Sigmoid colon (tissue), 7 donors: ENCODE measurements around the gene MT1A. TPM values are rescaled to one million over a fixed set of nuclear protein-coding genes. Genes with fewer than 3 reads are reported as not detected.

Source experiments
- DNase-seq: peaks from one replicate; pipeline ENCODE4 v3.0.0-alpha.2; 2019
- H3K27ac ChIP-seq, 4 donors: fragments of 200-600 bp; sonication (generic); one replicate each; pipeline ENCODE4 v1.5.1; 2016 to 2019; ENCODE audit warnings: mild to moderate bottlenecking in 1 of 4
- H3K27me3 ChIP-seq, 3 donors: fragments of 200-600 bp; sonication (generic); one replicate each; pipeline ENCODE4 v1.5.1; 2019; ENCODE audit warnings: mild to moderate bottlenecking in 1 of 3
- H3K36me3 ChIP-seq, 4 donors: fragments of 200-600 bp; sonication (generic); one replicate each; pipeline ENCODE4 v1.5.1; 2016 to 2019
- H3K4me1 ChIP-seq, 4 donors: fragments of 200-600 bp; sonication (generic); one replicate each; pipeline ENCODE4 v1.5.1; 2017 to 2019
- H3K4me3 ChIP-seq, 4 donors: fragments of 200-600 bp; sonication (generic); one replicate each; pipeline ENCODE4 v1.5.1; 2017 to 2019; ENCODE audit warnings: mild to moderate bottlenecking in 2 of 4, moderate library complexity in 1 of 4
- H3K9me3 ChIP-seq, 4 donors: fragments of 200-600 bp in 3 of 4; sonication (generic) in 3 of 4; one replicate each; pipeline versions ENCODE4 v1.5.1 to v1.6.1; 2013 to 2019
- CTCF ChIP-seq, 4 experiments: fragments of 450-650 bp in 3 of 4; fragments of 200-600 bp in 1 of 4; IDR thresholded peaks; one replicate each; pipeline ENCODE4 v1.5.1; 2016 to 2019; ENCODE audit warnings: antibody characterized with exemption in 4 of 4, mild to moderate bottlenecking in 3 of 4, moderate library complexity in 2 of 4
- EP300 ChIP-seq, 4 donors: sonication (generic); formaldehyde crosslinking; IDR thresholded peaks; one replicate each; pipeline ENCODE4 v1.6.1; 2017; ENCODE audit warnings: antibody characterized with exemption in 4 of 4
- POLR2A ChIP-seq, 2 donors: fragments of 450-650 bp; IDR thresholded peaks; one replicate each; pipeline ENCODE4 v1.6.1; 2016; ENCODE audit warnings: antibody characterized with exemption in 2 of 2, mild to moderate bottlenecking in 2 of 2, moderate library complexity in 2 of 2
- POLR2AphosphoS5 ChIP-seq, 4 donors: sonication (generic); formaldehyde crosslinking; IDR thresholded peaks; one replicate each; pipeline ENCODE4 v1.6.1; 2017; ENCODE audit warnings: antibody characterized with exemption in 4 of 4
- WGBS, 2 donors: extraction: QIAGEN DNeasy Blood & Tissue Kit; methylation state at CpG; one replicate each; pipeline ENCODE4 v1.1.7; 2013; 5-methylcytosine and 5-hydroxymethylcytosine counted together
- intact Hi-C: fragments of 100-400 bp; cut with DNase I; formaldehyde crosslinking; loops from one replicate; pipeline ENCODE4 v1.15.1; 2023
- polyA plus RNA-seq, 3 donors: library from polyadenylated mRNA; stranded (reverse); fragments of 200-250 nt; gene quantifications; one replicate each; pipeline ENCODE4 v1.2.3, GENCODE V29; 2013
- total RNA-seq, 4 donors: library from RNA; depleted of rRNA; stranded (reverse); fragments of >200 nt; gene quantifications; one replicate each; pipeline ENCODE4 v1.1.0, GENCODE V29; 2016
- donor health status: healthy with polysubstance abuse.
- donor health status: Bipolar disorder and iron deficiency.
- donor health status: healthy.

Gene MT1A
- total and polyA plus RNA-seq, 7 donors, result 13.9 to 63.4 (median 30.3) TPM; not detected in 2

DNA sequence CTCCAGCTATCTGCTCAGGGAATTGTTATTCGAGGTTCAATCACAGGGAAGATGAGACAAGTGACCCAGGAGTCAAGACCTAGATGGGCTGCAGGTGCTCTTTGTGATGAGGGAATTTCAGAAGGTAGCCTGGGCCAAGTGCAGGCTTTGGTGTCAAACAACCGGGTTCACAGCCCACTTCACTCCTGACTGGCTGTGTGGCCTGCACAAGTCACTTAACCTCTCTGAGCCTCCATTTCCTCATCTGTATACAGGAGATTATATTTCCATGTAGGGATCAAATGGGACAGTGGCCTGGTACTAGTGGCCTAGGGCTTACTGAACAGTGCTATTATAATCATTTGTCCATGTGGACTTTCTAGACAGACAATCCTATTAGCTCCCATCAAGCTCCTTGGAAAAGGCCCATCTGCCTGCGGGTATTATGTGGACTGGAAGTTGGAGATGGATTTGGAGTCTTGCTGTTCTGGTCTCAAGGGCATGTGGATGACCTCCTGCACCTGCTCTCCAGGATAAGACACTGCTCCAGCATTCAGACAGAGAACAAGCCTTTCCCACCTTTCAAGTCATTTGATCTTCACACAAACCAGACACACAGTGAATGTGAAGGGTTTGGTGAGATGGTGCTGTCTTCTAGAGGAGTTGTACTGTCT, 40.7 kb downstream of the MT1A start:
- no peak for DNase-seq
- no peak for TF ChIP-seq POLR2A (IDR thresholded peaks at IDR 0.05)
- no peak for TF ChIP-seq POLR2AphosphoS5 (IDR thresholded peaks at IDR 0.05)
- no peak for TF ChIP-seq CTCF (IDR thresholded peaks at IDR 0.05)
- no peak for TF ChIP-seq EP300 (IDR thresholded peaks at IDR 0.05)
- intact Hi-C loops, result no loop called here
- Histone ChIP-seq H3K27ac (no peak overlapping the region), H3K27me3 (peaks cover 5 to 30% (median 19%) of the 10 kb centered on the region in 3 donors), H3K9me3 (no peaks in the 10 kb centered on the region), H3K36me3 (no peaks in the 10 kb centered on the region), H3K4me3 (no peak overlapping the region), H3K4me1 (peaks cover 0 to 32% (median 30%) of the 10 kb centered on the region in 4 donors)
- 94 to 95% methylated on average over 3 of the region's 3 CpGs for WGBS, 2 donors

DNA sequence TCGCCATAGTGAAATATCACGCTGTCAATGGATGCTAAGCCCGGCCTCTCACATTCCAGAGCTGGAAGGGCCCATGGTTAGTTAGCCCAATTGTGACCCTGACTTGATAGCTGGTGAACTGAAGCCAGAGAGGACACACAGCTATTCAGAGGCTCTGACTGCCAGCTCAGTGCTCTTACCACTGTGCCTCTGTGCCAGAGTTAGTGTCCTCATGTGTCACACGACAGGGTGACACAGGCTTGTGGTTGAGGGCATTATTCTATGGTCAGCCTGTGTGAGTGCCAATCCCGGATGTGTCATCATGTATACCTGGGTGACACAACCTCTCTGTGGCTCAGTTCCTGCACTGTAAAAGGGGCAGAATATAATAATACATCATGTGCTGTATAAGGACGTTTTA, 41.4 kb downstream of the MT1A start:
- intact Hi-C loops, result no loop called here
- DNase-seq, result no peak
- peaks cover 0 to 36% (median 32%) of the 10 kb centered on the region in 4 donors for H3K4me1 ChIP-seq
- no peak overlapping the region for H3K4me3 ChIP-seq
- no peaks in the 10 kb centered on the region for H3K36me3 ChIP-seq
- TF ChIP-seq EP300 (IDR thresholded peaks at IDR 0.05) (no peak), POLR2A (IDR thresholded peaks at IDR 0.05) (no peak)
- no peak overlapping the region for H3K27ac ChIP-seq
- H3K27me3 ChIP-seq, result peaks cover 5 to 24% (median 19%) of the 10 kb centered on the region in 3 donors
- WGBS, 2 donors, result 91 to 92% methylated on average over 6 of the region's 6 CpGs
- H3K9me3 ChIP-seq, result no peaks in the 10 kb centered on the region

GRCh38 chr16:56681939-56682702, 43.7 kb downstream of the MT1A start, which contains the start of gene MT1X:
Gene MT1X (plus strand): TSS chr16:56682470. CDS start chr16:56682541, 71 bp downstream.
- H3K27ac ChIP-seq, result peak within 1 kb of the TSS; percentile 66 to 83 (median 80)
- H3K4me3 ChIP-seq, result peak within 1 kb of the TSS; percentile 44 to 66 (median 58)
- H3K9me3 ChIP-seq, result no peaks in the 10 kb centered on the region
- no peaks in the 10 kb centered on the region for H3K36me3 ChIP-seq
- TF ChIP-seq CTCF (IDR thresholded peaks at IDR 0.05) (no peak), POLR2AphosphoS5 (IDR thresholded peaks at IDR 0.05) (peak in 3 of 4 donors; percentile 97 to 99 (median 97)), POLR2A (IDR thresholded peaks at IDR 0.05) (peak; percentile 93), EP300 (IDR thresholded peaks at IDR 0.05) (peak in 3 of 4 donors; percentile 67 to 88 (median 88))
- peaks cover 0 to 27% (median 22%) of the 10 kb centered on the region in 4 donors for H3K4me1 ChIP-seq
- DNase-seq, result peak; percentile 98
- 0 to 1% methylated on average over 49 of the region's 49 CpGs for WGBS, 2 donors
- H3K27me3 ChIP-seq, result peaks cover 0 to 1% (median 0%) of the 10 kb centered on the region in 3 donors
- intact Hi-C loops, result loop anchor here (1.0 to 2.0 kb wide), 2 partner anchors 57 to 74 kb away; partner anchors contain the start of genes MT1E and MT2A

GRCh38 chr16:56682703-56683397, 44.4 kb downstream of the MT1A start:
- no peaks in the 10 kb centered on the region for H3K36me3 ChIP-seq
- TF ChIP-seq POLR2AphosphoS5 (IDR thresholded peaks at IDR 0.05) (no peak), POLR2A (IDR thresholded peaks at IDR 0.05) (no peak)
- H3K27ac ChIP-seq, result peak overlapping the region; percentile 66 to 83 (median 80)
- H3K4me3 ChIP-seq, result peak overlapping the region; percentile 44 to 66 (median 58)
- no peaks in the 10 kb centered on the region for H3K27me3 ChIP-seq
- no peaks in the 10 kb centered on the region for H3K9me3 ChIP-seq
- H3K4me1 ChIP-seq, result peaks cover 0 to 27% (median 22%) of the 10 kb centered on the region in 4 donors
- intact Hi-C loops, result loop anchor here (1.0 to 2.0 kb wide), 2 partner anchors 58 to 75 kb away; partner anchors contain the start of genes MT1E and MT2A
- peak; percentile 66 for DNase-seq
- WGBS, 2 donors, result 7 to 35% methylated on average over 8 of the region's 8 CpGs

- peak; percentile 68 for DNase-seq
- H3K9me3 ChIP-seq, result no peaks in the 10 kb centered on the region
- intact Hi-C loops, result loop anchor here (2.0 kb wide), 1 partner anchor 59 kb away; the partner anchor contains the start of gene MT1E
- no peak for TF ChIP-seq POLR2AphosphoS5 (IDR thresholded peaks at IDR 0.05)
- TF ChIP-seq CTCF (IDR thresholded peaks at IDR 0.05), result no peak
- TF ChIP-seq POLR2A (IDR thresholded peaks at IDR 0.05), result no peak
- TF ChIP-seq EP300 (IDR thresholded peaks at IDR 0.05), result no peak
- peaks cover 0 to 27% (median 22%) of the 10 kb centered on the region in 4 donors for H3K4me1 ChIP-seq
- no peaks in the 10 kb centered on the region for H3K27me3 ChIP-seq
- 60 to 79% methylated on average over 5 of the region's 5 CpGs for WGBS, 2 donors
- H3K27ac ChIP-seq, result peak overlapping the region; percentile 66 to 83 (median 80)
- peak overlapping the region; percentile 44 to 66 (median 58) for H3K4me3 ChIP-seq
- no peaks in the 10 kb centered on the region for H3K36me3 ChIP-seq
These were observed 45.1 kb downstream of the MT1A start for GRCh38 chr16:56683424-56684172.
